ENCODE results near the gene SFSWAP. TPM values are rescaled to one million over a fixed set of nuclear protein-coding genes. Genes with fewer than 3 reads are reported as not detected.
"Not testable (repeated sequence)": the region's sequence is repeated elsewhere in the genome, so short reads cannot be mapped to it uniquely, and the experiment has no call there.

SFSWAP gene
- total RNA-seq, 4 donors from 2014 or later, result 47.3 to 169 (median 75.6) TPM

- no peak overlapping the region for H3K27ac ChIP-seq
- no peak for DNase-seq
- no peaks in the 10 kb centered on the region for H3K27me3 ChIP-seq
- H3K36me3 ChIP-seq, result peaks cover 0 to 73% (median 0%) of the 10 kb centered on the region in 3 donors
- H3K4me1 ChIP-seq, result no peaks in the 10 kb centered on the region
- no peak for TF ChIP-seq POLR2A (IDR thresholded peaks at IDR 0.05)
- no peak overlapping the region for H3K4me3 ChIP-seq
- H3K9me3 ChIP-seq, result no peaks in the 10 kb centered on the region
Measured at GRCh38 chr12:131740626-131741025, 29.7 kb downstream of the SFSWAP start.

GRCh38 chr12:131742761-131743160 lies 31.9 kb downstream of the SFSWAP start:
- H3K27ac ChIP-seq, H3K9me3 ChIP-seq, H3K4me1 ChIP-seq, H3K27me3 ChIP-seq, DNase-seq, H3K4me3 ChIP-seq: not testable (repeated sequence)
- H3K36me3 ChIP-seq, result peaks cover 0 to 69% (median 0%) of the 10 kb centered on the region in 3 donors

GRCh38 chr12:131743410-131743809 lies 32.5 kb downstream of the SFSWAP start:
- H3K9me3 ChIP-seq, H3K27me3 ChIP-seq, H3K4me3 ChIP-seq, H3K27ac ChIP-seq, H3K4me1 ChIP-seq: not testable (repeated sequence)
- H3K36me3 ChIP-seq, result peaks cover 0 to 73% (median 0%) of the 10 kb centered on the region in 3 donors
- DNase-seq, result peak in 1 of 3 donors; percentile 22

- not testable (repeated sequence) for H3K27ac ChIP-seq, H3K4me3 ChIP-seq, H3K27me3 ChIP-seq, H3K4me1 ChIP-seq, H3K9me3 ChIP-seq, DNase-seq
- H3K36me3 ChIP-seq, result peaks cover 0 to 76% (median 0%) of the 10 kb centered on the region in 3 donors
Measured at GRCh38 chr12:131743880-131744279, 33.0 kb downstream of the SFSWAP start.

GRCh38 chr12:131744675-131745074 lies 33.8 kb downstream of the SFSWAP start:
- peaks cover 0 to 79% (median 0%) of the 10 kb centered on the region in 3 donors for H3K36me3 ChIP-seq
- DNase-seq, H3K27me3 ChIP-seq, H3K27ac ChIP-seq, H3K4me1 ChIP-seq, H3K9me3 ChIP-seq, H3K4me3 ChIP-seq: not testable (repeated sequence)

- H3K9me3 ChIP-seq, result no peaks in the 10 kb centered on the region
- no peak for DNase-seq
- H3K4me3 ChIP-seq, result no peak overlapping the region
- H3K27me3 ChIP-seq, result no peaks in the 10 kb centered on the region
- H3K36me3 ChIP-seq, result peaks cover 0 to 76% (median 0%) of the 10 kb centered on the region in 3 donors
- no peak overlapping the region for H3K27ac ChIP-seq
- H3K4me1 ChIP-seq, result no peaks in the 10 kb centered on the region
- TF ChIP-seq POLR2A (IDR thresholded peaks at IDR 0.05) (no peak), CTCF (IDR thresholded peaks at IDR 0.05) (no peak)
Measured at GRCh38 chr12:131745706-131746105, 34.8 kb downstream of the SFSWAP start.

- peaks cover 0 to 65% (median 0%) of the 10 kb centered on the region in 3 donors for H3K36me3 ChIP-seq
Measured at GRCh38 chr12:131747276-131748177, 36.6 kb downstream of the SFSWAP start.

More at GRCh38 chr12:131747276-131748177, 36.6 kb downstream of the SFSWAP start:
- Histone ChIP-seq H3K4me1 (no peaks in the 10 kb centered on the region), H3K27ac (no peak overlapping the region), H3K9me3 (no peaks in the 10 kb centered on the region), H3K4me3 (no peak overlapping the region), H3K27me3 (no peaks in the 10 kb centered on the region)
- TF ChIP-seq CTCF (IDR thresholded peaks at IDR 0.05) (no peak), POLR2A (IDR thresholded peaks at IDR 0.05) (no peak)
- no peak for DNase-seq
